Left ventricle myocardium inferior (tissue), 1 donor: Measurements from ENCODE around the gene TOM1L2. TPM values are rescaled to one million over a fixed set of nuclear protein-coding genes. Genes with fewer than 3 reads are reported as not detected.

Source experiments
- DNase-seq: peaks from one replicate; pipeline ENCODE4 v3.0.0-alpha.2; 2020
- H3K27ac ChIP-seq: fragments of 200-600 bp; replicated peaks from 2 replicates; pipeline ENCODE4 v1.8.0; 2021
- H3K27me3 ChIP-seq: fragments of 200-600 bp; 2 replicates; pipeline ENCODE4 v1.8.0; 2021; ENCODE audit warnings: low read depth
- H3K36me3 ChIP-seq: fragments of 200-600 bp; 2 replicates; pipeline ENCODE4 v1.8.0; 2021
- H3K4me1 ChIP-seq: fragments of 200-600 bp; 2 replicates; pipeline ENCODE4 v1.8.0; 2021
- H3K4me3 ChIP-seq: fragments of 200-600 bp; 2 replicates; pipeline ENCODE4 v1.8.0; 2021; ENCODE audit warnings: mild to moderate bottlenecking, moderate library complexity
- H3K9me3 ChIP-seq: fragments of 200-600 bp; replicated peaks from 2 replicates; pipeline ENCODE4 v1.8.0; 2021
- CTCF ChIP-seq: fragments of 200-600 bp; IDR thresholded peaks from 2 replicates; pipeline ENCODE4 v1.8.0; 2021; ENCODE audit warnings: antibody characterized with exemption, mild to moderate bottlenecking, borderline replicate concordance
- intact Hi-C: fragments of 100-400 bp; cut with micrococcal nuclease; formaldehyde crosslinking; loops from one replicate; pipeline ENCODE4 v1.11.0; 2022
- total RNA-seq: library from RNA; stranded (reverse); fragmentation: NEBNext Ultra II Directional; extraction: Animal tissue kit (Norgen Biotek cat#: 25700); gene quantifications from one replicate; pipeline ENCODE4 v1.2.1, GENCODE V29; 2021
- donor health status: DM: no; HTN: yes; CAD: no; lungs with severe emphysema.

Gene TOM1L2
- total RNA-seq, 1 donor from 2014 or later: 284 TPM

GRCh38 chr17:17978481-17979424, 6.6 kb upstream of the TOM1L2 start:
- Histone ChIP-seq H3K27ac (no peak overlapping the region), H3K9me3 (no peaks in the 10 kb centered on the region), H3K4me3 (no peak overlapping the region), H3K36me3 (no peaks in the 10 kb centered on the region), H3K27me3 (no peaks in the 10 kb centered on the region), H3K4me1 (no peaks in the 10 kb centered on the region)
- DNase-seq: no peak
- intact Hi-C loops: no loop called here
- no peak for TF ChIP-seq CTCF

DNA sequence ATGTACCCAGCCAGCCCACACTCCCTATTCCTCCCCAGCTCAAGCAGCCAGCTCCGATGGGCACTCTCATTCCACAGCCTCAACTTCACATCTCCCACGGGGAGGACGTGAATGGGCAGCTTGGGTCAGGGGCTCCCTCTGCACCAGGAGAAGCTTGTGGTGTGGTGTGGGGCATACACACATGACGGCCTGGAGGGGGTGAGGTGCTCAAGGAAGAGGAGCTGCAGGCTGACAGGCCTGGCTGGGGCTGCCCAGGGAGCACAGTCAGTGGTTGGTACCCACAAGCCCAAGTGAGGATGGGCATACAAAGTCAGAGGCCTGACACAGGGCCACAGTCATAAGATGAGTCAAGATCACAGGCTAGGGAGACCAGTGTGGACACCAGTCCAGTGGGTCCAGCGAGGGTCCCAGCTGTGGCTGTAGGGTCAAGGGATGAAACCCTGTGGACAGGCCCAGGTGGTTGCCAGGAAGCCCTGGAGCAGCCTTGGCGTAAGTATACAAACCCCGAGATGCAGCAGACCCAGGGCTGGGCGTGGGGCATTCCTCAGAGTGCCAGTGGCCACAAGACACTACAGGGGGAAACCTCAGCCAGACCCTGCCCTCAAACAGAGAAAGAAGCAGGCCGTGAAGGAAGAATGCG, 4.9 kb upstream of the TOM1L2 start:
- intact Hi-C loops: no loop called here
- no peak for DNase-seq
- Histone ChIP-seq H3K4me3 (no peak overlapping the region), H3K27ac (no peak overlapping the region), H3K36me3 (no peaks in the 10 kb centered on the region), H3K9me3 (no peaks in the 10 kb centered on the region), H3K4me1 (peaks cover 9% of the 10 kb centered on the region), H3K27me3 (no peaks in the 10 kb centered on the region)
- no peak for TF ChIP-seq CTCF

- Histone ChIP-seq H3K36me3 (no peaks in the 10 kb centered on the region), H3K27me3 (no peaks in the 10 kb centered on the region), H3K4me3 (no peak overlapping the region), H3K27ac (no peak overlapping the region), H3K4me1 (peaks cover 25% of the 10 kb centered on the region), H3K9me3 (no peaks in the 10 kb centered on the region)
- no peak for DNase-seq
- no peak for TF ChIP-seq CTCF
- intact Hi-C loops: no loop called here
Observed at GRCh38 chr17:17975436-17975835, 3.2 kb upstream of the TOM1L2 start.

DNA sequence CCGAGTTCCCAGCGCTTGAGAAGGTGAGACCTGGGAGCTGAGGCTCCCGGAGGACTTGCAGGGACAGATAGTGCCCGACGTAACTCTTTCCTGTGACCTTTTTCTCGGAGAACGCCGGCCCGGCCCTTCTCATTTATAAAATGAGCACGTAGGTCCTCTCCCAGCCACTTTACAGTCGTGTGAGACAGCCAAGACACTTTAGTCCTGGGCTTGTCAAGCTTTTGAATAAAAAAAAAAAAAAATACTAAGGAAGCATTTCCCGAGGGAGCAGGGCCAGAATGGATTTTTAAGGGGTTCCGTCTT, 703 bp upstream of the TOM1L2 start:
- no peaks in the 10 kb centered on the region for H3K27me3 ChIP-seq
- H3K27ac ChIP-seq: peak overlapping the region; percentile 67
- TF ChIP-seq CTCF: no peak
- H3K36me3 ChIP-seq: no peaks in the 10 kb centered on the region
- no peak for DNase-seq
- H3K9me3 ChIP-seq: no peaks in the 10 kb centered on the region
- H3K4me3 ChIP-seq: peak overlapping the region; percentile 97
- H3K4me1 ChIP-seq: peaks cover 50% of the 10 kb centered on the region
- intact Hi-C loops: no loop called here

DNA sequence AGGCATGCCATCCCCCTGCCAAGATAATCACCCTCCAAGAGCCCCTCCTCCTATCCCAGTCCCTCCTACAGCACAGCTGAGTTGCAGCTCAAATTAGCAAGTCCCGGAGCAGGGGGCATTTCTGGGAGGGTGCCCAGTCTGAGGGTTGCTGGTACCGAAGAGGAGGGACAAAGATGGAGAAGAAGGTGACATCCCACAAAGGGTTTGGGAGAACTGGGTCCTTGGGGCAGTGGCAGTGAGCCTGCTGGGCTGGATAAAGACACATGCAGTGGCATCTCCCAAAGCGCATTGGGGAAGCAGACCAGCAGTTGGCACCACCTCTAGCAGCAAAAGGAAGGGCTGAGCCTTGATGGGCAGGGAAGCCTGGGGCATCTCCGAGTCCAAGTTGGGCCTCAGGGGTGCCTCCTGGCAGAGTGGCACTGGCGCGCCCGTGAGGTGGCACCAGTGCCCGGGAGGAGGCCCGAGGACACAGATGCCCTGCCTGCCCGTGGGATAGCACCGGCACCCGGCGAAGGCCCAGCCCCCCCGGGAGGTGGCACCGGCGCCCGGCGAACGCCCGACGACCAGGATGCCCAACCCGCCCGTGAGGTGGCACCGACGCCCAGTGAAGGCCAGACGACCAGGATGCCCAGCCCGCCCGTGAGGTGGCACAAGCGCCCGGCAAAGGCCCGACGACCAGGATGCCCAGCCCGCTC, 622 bp downstream of the TOM1L2 start:
- peak overlapping the region; percentile 95 for H3K27ac ChIP-seq
- no peak for TF ChIP-seq CTCF
- peak overlapping the region; percentile 97 for H3K4me3 ChIP-seq
- no peaks in the 10 kb centered on the region for H3K27me3 ChIP-seq
- intact Hi-C loops: no loop called here
- no peaks in the 10 kb centered on the region for H3K9me3 ChIP-seq
- no peaks in the 10 kb centered on the region for H3K36me3 ChIP-seq
- H3K4me1 ChIP-seq: peaks cover 63% of the 10 kb centered on the region
- DNase-seq: peak; percentile 41
